ENCODE measurements around the gene C1QTNF1.

GRCh38 chr17:79083191-79083971, 59.4 kb downstream of the C1QTNF1 start:
- no peak for TF ChIP-seq CTCF (IDR thresholded peaks at IDR 0.05; ENCODE audit: insufficient read depth, low read length)
- TF ChIP-seq POLR2AphosphoS5 (IDR thresholded peaks at IDR 0.05; ENCODE audit: low read depth) = no peak
- TF ChIP-seq GABPA (IDR thresholded peaks at IDR 0.05; ENCODE audit: low read depth) = no peak
- no peak for TF ChIP-seq REST (IDR thresholded peaks at IDR 0.05; ENCODE audit: insufficient replicate concordance, low read depth)
